Right ventricle myocardium superior (tissue), 1 donor: ENCODE data around the gene LRRC8D. TPM values are rescaled to one million over a fixed set of nuclear protein-coding genes. Genes with fewer than 3 reads are reported as not detected.

Source experiments
- ATAC-seq: fragments of 200-7000 bp; cut with Tn5 transposase; one replicate; pipeline ENCODE4 v1.9.1; 2020; ENCODE audit warnings: mild to moderate bottlenecking; ENCODE audit not compliant: poor library complexity
- DNase-seq: peaks from one replicate; pipeline ENCODE4 v3.0.0-alpha.2; 2020
- intact Hi-C: fragments of 100-400 bp; cut with DNase I; formaldehyde crosslinking; loops from one replicate; pipeline ENCODE4 v1.11.2; 2022
- total RNA-seq: library from RNA; stranded (reverse); fragmentation: NEBNext Ultra II Directional; extraction: Animal tissue kit (Norgen Biotek cat#: 25700); gene quantifications from one replicate; pipeline ENCODE4 v1.2.1, GENCODE V29; 2021
- donor health status: DM: no; HTN: yes; CAD: no; lungs with severe emphysema.

The LRRC8D gene
- total RNA-seq, 1 donor from 2014 or later: 5.1 TPM

DNA sequence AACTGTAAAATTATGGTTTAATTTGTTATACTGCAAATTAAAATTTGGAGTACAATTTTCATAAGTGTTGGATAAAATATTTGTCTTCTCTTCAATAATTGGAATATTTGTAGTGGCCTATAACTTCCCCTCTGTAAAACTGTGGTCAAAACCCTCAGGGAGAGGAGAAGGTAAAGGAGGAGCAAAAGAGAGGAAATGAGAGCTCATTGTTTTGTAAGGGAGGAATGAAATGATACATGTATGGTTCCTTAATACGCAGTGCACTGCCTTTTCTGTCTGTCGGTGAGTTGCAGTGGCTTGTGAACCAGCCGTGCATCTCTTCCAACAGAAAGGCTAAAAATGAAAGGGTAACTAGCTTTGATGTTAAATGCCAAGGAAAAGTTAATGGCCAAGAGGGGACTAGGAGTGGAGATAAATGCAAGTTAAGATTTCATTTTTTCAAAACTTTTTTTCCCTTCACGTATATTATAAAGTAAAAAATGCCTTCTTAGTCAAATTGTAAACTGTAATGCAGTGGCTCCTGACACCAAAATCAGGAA lies 26.4 kb downstream of the LRRC8D start:
- ATAC-seq (no peak), DNase-seq (no peak)
- intact Hi-C loops: no loop called here

DNA sequence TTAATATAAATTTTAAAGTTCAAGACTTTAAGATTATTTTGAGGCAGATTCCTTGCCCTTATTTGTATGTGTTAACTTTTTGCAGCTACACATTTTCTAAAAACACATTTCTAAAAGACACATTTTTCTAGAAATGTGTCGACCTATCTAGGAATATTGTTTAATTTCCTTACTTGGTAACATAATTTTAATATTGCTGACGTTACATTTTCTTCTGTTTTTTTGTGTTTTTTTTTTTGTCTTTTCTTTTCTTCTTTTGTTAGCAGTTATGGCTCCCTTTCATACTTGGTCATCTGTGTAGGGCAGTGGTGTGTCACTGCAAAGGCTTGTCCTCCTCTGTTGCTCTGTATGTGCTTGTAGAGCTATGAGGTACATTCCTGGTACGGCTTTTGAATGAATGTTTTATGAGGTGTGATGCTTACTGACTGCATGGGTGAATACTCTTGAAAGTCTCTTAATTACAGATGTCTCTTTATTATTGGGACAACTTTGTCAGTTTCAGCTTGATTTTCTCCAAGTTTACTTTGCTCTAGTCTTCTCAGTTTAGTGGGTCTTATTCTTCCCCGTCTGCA lies 30.1 kb downstream of the LRRC8D start:
- no peak for ATAC-seq
- DNase-seq: no peak
- intact Hi-C loops: no loop called here

DNA sequence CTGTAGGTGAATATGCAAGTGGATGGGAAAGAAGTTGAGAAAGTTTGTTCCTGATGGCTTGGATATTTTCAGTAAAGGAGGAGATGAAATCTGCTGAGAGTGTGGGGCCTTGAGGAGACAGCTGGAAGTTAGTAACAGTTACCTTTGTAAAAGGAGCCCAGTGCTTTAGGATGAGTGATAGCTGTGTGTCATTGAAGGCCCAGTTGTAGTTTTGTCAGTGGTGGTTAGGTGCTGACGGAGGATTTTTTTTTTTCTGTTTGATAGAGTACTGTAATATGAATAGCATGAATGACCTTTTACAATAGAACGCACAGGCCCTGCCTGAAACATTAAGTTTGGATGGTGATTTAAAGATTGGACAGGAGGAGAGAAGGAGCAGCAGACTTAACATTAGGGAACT lies 33.3 kb downstream of the LRRC8D start:
- intact Hi-C loops: no loop called here
- ATAC-seq (no peak), DNase-seq (no peak)

DNA sequence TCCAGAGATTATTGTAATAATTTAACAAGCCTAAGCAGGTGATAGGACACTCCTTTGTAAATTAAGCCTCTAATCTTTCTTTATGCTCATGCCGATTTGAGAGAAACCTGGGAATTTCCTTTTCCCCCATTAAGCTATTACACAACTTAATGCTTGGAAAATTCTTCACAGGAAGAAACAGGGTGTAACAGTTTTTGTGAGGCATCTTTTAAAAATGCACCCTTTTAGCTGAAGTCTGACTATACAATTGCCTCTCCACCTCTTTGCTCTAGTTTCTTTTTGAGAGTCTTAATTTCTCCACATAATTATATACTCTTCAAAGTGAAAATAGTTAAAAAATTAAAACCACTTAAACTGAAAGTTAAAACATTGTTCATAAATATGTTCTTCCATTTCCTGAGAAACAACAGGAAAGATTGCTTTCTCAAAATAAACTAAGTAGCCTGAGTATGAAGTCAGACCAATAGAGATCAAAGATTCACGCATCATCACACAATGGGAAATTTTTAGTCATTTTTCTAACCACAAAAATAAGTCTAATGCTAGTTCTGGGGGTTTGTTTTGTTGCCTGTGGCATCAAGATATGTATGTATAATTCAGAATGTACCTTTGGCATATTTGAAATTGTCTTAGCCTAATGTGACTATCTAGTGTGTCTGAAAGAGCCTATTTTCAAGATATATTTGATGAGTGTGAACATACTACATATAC lies 34.7 kb downstream of the LRRC8D start:
- DNase-seq (no peak), ATAC-seq (no peak)
- intact Hi-C loops: no loop called here

DNA sequence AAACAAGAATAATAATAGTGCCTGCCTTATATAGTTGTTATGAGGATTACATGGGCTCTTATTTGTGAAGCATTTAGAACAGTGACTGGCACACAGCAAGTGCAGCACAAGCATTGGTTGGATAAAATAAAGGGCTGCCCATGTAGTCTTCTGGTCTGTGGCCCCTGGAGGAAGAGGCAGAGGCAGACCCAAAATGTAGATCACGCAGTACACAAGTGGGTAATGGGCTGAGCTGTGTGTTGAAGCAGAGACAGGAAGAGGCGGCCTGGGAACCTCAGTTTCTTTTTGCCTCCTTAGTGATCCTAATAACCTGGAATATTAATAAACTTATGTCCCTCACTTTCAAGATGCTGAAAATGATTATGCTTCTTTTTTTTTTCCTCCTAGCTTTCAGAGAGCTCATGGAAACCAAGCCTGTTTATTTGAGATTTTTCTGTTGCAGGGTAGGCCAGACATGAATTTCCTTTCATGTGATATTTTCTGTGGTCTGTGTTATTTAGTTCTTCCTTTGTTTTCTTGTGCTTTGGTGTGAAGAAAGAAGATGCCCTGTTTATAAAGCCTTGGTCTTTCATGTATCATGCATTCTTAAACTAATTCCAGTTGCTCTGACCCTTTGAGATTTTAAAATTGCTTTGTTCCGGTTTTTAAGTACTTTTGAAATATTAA lies 42.5 kb downstream of the LRRC8D start:
- no peak for DNase-seq
- no peak for ATAC-seq
- intact Hi-C loops: no loop called here

DNA sequence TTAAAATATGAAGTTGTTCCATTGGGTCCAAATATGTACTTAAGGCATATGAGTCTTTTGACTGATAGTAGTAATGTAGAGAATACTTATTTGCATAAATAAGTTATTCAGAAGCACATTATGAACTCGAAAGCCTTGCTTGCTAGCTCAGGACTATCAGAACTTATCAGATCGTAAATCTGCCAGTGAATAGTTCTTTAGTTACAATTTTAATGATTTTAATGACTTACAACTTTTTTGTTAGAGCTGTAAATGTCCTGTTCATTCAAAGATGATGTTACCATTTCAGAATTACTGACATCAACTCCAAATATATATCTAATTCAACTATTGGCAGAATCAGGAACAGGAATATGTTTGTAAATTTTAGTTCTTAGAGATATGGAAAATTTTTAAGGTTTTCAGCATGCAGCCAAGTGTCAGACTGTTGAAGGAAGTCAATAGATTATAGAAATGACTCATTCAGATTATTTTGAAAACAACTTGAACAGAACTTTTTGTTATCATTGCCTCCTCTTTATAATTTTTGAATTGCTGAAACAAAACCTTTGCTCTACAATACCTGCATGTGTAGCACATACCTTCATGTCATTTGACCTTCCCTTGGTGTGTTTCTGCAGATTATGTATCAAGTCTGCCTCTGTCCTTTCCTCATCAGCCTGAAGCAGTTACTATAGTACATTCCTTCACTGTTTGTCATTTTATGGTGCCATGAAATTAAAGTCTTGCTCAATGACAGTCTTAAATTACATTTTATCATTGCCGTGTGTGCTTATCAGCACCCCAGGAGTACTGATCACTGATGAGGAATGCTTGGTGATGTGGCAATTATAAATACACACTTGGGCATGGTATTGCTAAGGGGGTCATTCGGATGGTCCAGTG lies 44.9 kb downstream of the LRRC8D start:
- peak; percentile 71 for ATAC-seq
- DNase-seq: no peak
- intact Hi-C loops: no loop called here

DNA sequence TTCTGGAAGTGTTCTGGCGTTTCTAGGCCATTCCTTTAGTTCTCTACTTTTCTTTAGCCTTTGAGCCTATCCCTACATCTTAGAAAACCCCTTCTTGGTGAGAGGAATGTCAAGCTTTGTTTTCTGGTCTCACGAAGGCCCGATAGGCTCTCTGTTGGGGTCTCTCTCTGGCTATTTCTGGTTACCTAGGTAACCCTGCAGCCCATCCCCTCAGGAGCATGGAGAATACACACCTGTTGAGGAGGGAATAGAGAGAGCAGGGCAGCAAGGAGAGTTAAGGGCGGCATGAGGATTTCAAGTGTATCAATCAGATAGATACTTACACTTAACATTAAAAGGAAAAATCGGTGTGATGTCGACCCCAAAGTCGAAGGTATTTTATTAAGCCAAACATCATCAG lies 45.7 kb downstream of the LRRC8D start:
- DNase-seq (no peak), ATAC-seq (no peak)
- intact Hi-C loops: no loop called here

DNA sequence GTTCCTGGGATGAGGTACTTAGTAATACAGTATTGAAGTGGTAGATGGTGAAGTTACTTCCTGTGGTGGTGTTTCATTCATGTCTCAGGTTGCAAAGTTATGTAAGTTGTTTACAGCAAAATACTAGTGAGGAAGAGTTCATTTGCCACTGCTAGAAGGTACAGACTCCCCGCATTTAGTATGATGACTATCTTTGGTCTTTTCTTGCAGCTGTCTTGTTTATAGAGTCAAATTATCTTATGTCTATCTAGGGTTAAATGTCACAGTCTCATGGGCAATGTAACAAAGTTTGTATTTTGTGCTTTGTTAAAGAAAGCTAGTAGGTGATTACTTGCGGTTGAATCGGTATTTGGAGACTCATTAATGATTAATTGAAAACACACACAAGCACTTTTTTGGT lies 50.2 kb downstream of the LRRC8D start:
- intact Hi-C loops: no loop called here
- DNase-seq: no peak
- no peak for ATAC-seq

DNA sequence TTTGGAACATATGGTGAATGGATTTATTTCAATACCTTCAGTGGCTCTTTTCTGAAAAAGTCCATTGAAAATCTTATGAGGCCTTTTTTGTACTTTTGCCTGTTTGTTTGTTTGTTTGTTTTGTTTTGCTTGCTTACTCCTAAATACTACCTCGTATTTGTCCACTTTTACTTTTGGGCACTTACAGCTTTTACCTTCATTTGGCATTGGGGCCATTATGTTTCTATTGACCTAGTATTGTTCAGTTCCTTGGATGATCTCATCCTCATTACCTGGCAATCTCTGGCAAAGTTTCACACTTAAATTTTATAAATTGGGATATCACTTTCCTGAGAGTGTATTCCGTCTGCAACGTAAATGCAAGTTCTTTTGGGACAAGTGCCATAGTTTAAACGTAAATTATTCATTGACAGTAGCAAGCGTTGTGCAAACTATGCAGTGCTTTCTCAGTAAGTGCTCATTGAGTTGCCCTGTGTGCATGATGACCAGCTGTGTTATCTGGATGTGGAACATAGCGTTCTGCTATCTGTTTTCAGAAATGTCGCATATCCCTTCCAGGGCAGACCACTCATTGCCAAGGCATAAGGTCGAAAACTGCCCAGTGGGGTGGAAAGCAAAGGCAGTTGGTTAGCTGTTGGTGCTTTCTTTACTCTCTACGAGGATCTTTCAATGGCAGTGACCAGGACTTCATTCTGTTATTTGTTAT lies 51.1 kb downstream of the LRRC8D start:
- DNase-seq (no peak), ATAC-seq (peak; percentile 81)
- intact Hi-C loops: no loop called here

DNA sequence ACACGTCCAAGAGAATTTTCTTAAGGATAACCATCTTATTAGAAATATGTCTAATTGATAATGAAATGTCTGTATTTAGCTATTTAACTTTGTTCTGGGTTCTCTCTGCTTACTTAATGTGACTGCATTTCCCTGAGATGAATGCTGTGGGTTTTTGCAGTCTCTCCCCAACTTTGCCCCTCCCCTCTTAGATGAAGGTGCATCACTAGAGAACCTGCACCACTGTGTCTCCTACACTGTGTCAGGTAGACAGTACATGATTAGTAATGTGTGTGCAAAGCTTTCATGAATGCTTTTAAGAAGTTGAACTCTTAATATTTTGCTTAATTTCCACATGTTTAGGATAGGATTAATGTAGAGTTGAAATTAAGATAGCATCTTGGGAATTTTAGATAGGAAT lies 51.7 kb downstream of the LRRC8D start:
- intact Hi-C loops: no loop called here
- DNase-seq (no peak), ATAC-seq (no peak)

DNA sequence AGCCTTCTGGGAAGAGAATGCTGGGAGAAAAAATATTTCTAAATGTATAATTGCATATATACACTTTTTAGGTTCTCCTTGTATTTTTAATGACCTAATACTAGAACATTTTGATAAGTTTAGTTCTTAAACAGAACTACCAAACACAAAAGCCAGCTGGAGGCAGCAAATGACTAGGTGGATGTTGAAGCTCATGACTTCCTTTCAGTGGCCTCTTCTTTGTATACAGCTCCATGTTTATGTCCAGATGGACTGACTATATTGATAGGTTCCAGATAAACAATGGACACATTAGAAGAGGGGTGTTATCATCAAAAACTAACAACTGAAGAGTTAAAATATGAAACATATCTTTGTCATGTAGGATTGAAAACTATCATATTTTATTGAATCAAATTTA lies 52.5 kb downstream of the LRRC8D start:
- DNase-seq: no peak
- ATAC-seq: no peak
- intact Hi-C loops: no loop called here

DNA sequence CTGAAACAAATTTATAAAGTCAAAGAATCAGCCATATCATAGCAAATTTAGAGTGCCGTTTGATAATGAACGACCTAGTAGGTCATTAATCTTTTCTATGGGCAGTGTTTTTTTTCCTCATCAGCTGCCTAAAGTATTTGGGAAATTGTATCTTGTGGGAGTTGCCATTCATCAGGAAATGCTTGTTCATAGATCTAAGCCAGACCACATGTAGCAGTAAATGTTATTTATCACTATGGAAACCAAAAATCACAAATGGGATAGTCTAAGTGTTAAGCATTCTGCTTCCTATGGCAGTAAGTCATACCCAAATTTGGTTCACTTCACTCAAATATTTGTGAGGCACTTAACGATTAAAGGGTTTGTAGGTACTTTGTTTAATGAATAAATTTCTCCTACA lies 52.9 kb downstream of the LRRC8D start:
- ATAC-seq: peak; percentile 58
- no peak for DNase-seq
- intact Hi-C loops: no loop called here

DNA sequence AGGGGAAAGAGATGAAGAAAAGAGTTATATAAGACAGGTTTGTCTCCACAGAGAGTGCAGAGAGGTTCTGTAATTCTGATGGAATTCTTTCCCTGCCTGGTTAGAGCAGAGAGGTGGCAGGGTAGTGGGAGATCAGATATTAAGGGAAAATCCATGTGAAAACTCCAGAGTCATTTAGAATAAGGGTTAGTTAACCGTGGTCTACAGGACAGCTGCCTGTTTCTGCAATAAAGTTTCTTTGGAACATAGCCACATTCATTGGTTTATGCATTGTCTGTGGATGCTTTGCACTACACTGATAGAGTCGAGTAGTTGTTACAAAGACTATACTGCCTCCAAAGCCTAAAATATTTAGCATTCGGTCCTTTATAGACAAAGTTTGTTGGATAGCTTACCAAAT lies 55.6 kb downstream of the LRRC8D start:
- DNase-seq: no peak
- intact Hi-C loops: no loop called here
- ATAC-seq: no peak

DNA sequence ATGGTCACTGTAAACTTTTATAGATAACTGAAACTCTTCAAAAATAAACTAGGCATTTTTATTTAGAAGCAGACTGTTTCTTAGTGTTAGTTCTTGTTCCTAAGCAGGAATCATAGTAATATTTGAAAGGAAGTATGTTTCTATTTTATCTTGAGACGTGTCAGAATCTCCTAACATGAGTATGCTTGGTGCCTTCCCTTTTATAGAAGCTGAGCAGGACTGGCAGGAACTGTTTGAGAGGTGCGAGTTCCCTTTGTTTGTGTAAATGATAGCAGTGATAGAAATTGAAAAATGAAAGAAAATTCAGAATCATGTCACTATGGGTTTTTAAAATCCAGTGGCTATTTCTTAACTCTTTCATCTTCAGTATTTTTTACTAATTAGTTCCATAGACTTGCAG lies 56.9 kb downstream of the LRRC8D start:
- no peak for ATAC-seq
- intact Hi-C loops: no loop called here
- DNase-seq: no peak

DNA sequence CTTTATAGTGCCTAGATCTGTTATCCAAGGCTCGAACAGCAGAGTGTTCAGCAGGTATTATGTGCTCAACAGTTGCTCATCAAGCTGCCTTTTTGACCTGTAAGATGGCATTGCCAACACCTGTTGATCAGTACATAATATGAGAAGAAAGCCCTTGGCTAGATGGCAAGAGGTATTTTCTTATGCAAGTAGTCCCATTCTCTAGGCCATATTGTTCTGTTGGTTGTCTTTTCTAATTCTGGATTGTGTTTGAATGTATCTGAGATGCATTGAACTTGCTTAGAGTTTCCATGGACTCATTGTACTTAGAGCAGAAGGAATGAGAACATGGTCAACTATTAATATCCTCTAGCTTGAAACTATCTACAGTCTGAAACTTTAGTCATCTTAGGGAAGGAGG lies 57.4 kb downstream of the LRRC8D start:
- intact Hi-C loops: no loop called here
- DNase-seq: no peak
- peak; percentile 10 for ATAC-seq

DNA sequence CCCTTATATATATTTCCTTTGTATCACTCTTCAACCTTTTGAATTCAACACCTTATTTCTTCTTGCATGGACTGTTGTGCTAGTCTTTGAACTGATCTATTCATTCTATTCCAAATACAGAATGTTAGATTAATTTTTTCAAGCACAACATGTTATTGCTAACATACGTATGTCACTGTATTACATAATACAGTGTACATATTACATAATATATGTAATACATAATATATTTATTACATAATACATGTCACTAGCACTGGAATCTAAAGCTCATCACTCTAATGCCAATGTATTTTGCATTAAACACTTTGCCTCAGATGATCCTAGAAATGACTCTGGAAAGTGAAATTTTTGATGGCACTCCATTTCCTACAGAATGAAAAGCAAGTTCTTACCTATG lies 59.8 kb downstream of the LRRC8D start:
- no peak for ATAC-seq
- intact Hi-C loops: no loop called here
- DNase-seq: no peak

DNA sequence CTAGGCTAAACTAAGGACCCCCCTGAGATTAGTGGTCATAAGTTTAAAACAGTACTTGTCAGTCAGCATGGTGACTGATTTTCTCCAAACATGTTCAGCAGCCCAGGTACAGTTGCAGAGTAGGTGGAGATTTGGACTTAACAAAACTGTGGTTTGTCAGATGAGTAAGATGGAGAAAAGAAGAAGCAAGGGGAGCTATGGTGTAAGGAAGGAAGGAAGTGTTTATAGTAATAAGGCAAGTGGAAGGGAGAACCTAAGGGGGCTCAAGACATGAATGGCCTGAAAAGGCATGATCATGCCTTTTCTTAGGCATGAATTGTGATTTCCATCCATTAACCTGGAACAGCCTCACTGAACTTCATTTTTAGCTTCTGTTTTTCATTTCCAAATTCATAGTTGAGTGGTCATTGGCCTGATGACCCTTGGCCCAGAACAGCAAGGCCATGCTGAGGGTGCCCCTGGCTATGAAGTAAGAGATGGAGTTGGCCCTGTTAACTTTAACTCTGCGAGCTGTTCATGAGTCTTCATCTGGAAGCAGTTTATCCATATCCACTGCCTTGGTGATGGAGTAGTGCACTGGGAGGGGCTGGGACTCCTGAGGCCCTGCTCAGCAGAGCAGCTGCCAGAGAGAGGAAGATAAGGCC lies 60.7 kb downstream of the LRRC8D start:
- intact Hi-C loops: no loop called here
- peak; percentile 18 for ATAC-seq
- DNase-seq: no peak

DNA sequence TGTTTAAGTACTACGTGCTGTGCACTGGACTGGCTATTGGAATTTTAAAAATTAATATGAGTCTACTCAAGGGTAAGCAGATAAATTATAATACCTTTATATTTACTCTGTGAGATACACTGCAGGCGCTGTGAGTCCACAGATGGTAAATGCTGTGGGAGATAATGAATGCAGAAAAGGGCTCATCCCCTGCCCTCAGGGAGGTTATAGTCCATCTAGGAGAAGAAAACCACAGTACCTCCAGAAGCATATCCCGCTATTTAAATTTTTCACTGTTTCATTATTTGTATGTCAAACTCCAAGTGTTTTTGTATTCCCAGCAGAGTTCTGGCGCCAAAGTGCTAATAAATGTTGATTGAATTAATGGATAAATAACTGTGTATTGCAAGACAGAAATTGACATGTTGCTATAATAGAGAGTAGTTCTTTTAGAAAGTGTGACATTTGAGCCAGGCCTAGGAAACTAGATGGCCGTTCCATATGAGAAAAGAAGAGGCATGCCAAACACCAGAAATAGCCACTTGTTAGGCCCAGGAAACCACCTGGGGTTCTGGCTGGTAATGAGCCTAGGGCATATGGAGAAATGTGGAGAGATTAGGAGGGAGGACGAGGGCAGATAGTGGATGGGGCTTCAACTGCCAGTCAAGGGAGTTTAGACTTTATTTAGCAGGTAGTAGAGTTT lies 61.7 kb downstream of the LRRC8D start:
- intact Hi-C loops: no loop called here
- DNase-seq (no peak), ATAC-seq (no peak)
